ENCODE measurements around the gene HES5. TPM values are rescaled to one million over a fixed set of nuclear protein-coding genes. Genes with fewer than 3 reads are reported as not detected.

Gene HES5
- total and polyA plus RNA-seq, 2 of the 13 experiments (the other 11 are each of a cell fraction or from before 2014, with no cell fraction given), result not detected

GRCh38 chr1:2554621-2555387 lies 24.7 kb upstream of the HES5 start:
- no peaks in the 10 kb centered on the region; a peak in 1 of 5 replicates for H3K36me3 ChIP-seq (replicated peaks in 1 of 2; ENCODE audit: control insufficient read depth in 1 of 2, insufficient read depth in 2 of 2, low read length in 2 of 2)
- no peak overlapping the region for H3K9ac ChIP-seq (ENCODE audit: insufficient read depth, low read depth, low read length)
- H3K9me3 ChIP-seq (ENCODE audit: low read length), result no peaks in the 10 kb centered on the region
- no TSS peak for BruUV-seq (replicated peaks)
- POLR2A ChIA-PET, result no interaction called here
- no peaks in the 10 kb centered on the region for H3K79me2 ChIP-seq (ENCODE audit: insufficient read depth, low read length)
- no peak overlapping the region for H2AFZ ChIP-seq (ENCODE audit: low read length)
- no peaks in the 10 kb centered on the region; a peak in 1 of 5 replicates for H3K27me3 ChIP-seq (ENCODE audit: control insufficient read depth in 1 of 2, insufficient read depth in 2 of 2, low read length in 2 of 2)
- intact Hi-C loops (cut with micrococcal nuclease; ENCODE audit: unreplicated experiment) (loop anchor here (5.0 kb wide), 1 partner anchor 77 kb away; the partner anchor contains the start of gene MMEL1), in situ Hi-C loops (cut with HindIII; ENCODE audit: extremely low pct_ligation_motif_present, low pct_unique_long_range_greater_than_20kb) (no loop called here)
- ATAC-seq (peak; percentile 21; the same call in 2 of the 3 replicates), DNase-seq (ENCODE audit: low spot score) (no peak), FAIRE-seq (no peak)
- H3K4me1 ChIP-seq (ENCODE audit: insufficient read depth, low read length), result peaks cover 44% of the 10 kb centered on the region
- 91% methylated on average over 7 of the region's 19 CpGs for WGBS (ENCODE audit: low lambda C conversion rate)
- CTCF ChIA-PET (ENCODE audit: low intra/inter-chr PET ratio, low total read pairs), result interaction anchor here (1.1 kb wide), 1 partner anchor 24 kb away, joined by 3 read pairs; no protein-coding TSS in a partner anchor
- H4K20me1 ChIP-seq (ENCODE audit: insufficient read depth, low read length), result 0 out of 2 replicates have a peak, but pooled peaks cover 4% of the 10 kb centered on the region
- no peak overlapping the region for H3K27ac ChIP-seq (ENCODE audit: extremely low read length, insufficient read depth, low read length)
- peak overlapping the region in 1 of 3 experiments; percentile 34; a peak in 1 of 6 replicates for H3K4me3 ChIP-seq (replicated peaks in 1 of 3; ENCODE audit: insufficient read depth in 1 of 3, low read depth in 2 of 3, low read length in 3 of 3)
- H3K4me2 ChIP-seq (ENCODE audit: low read depth, low read length), result peak overlapping the region; percentile 85; the same call in 1 of the 2 replicates
- TF ChIP-seq BRCA1 (CRISPR knock-in tag; IDR thresholded peaks at IDR 0.05), result no peak
- TF ChIP-seq ZNF460 (CRISPR knock-in tag; IDR thresholded peaks at IDR 0.05; ENCODE audit: borderline replicate concordance), result no peak
- TF ChIP-seq ZGPAT (CRISPR knock-in tag; IDR thresholded peaks at IDR 0.05), result no peak
- no peak for TF ChIP-seq NONO (IDR thresholded peaks at IDR 0.05)
- no peak for TF ChIP-seq NONO (CRISPR knock-in tag; conservative IDR thresholded peaks at IDR 0.05)
- TF ChIP-seq AHR (CRISPR knock-in tag; IDR thresholded peaks at IDR 0.05), result 0 out of 2 replicates have a peak, but pooled peaks have one; percentile 12
- no peak for TF ChIP-seq ARHGAP35 (CRISPR knock-in tag; IDR thresholded peaks at IDR 0.05; ENCODE audit: borderline replicate concordance)
- no peak for TF ChIP-seq CHCHD3 (CRISPR knock-in tag; IDR thresholded peaks at IDR 0.05)
- TF ChIP-seq TEAD3 (CRISPR knock-in tag; optimal IDR thresholded peaks at IDR 0.05; ENCODE audit: borderline replicate concordance), result peak; percentile 89
- TF ChIP-seq ZNF670 (CRISPR knock-in tag; IDR thresholded peaks at IDR 0.05; ENCODE audit: borderline replicate concordance), result no peak
- TF ChIP-seq FOXO4 (CRISPR knock-in tag; conservative IDR thresholded peaks at IDR 0.05), result no peak
- peak; percentile 10; the same call in 1 of the 2 replicates for TF ChIP-seq ZFY (CRISPR knock-in tag; IDR thresholded peaks at IDR 0.05)
- TF ChIP-seq ZNF124 (CRISPR knock-in tag; IDR thresholded peaks at IDR 0.05), result no peak
- TF ChIP-seq TGIF2 (CRISPR knock-in tag; IDR thresholded peaks at IDR 0.05), result no peak
- TF ChIP-seq PAF1 (CRISPR knock-in tag; IDR thresholded peaks at IDR 0.05), result no peak
- TF ChIP-seq XRCC5 (optimal IDR thresholded peaks at IDR 0.05; ENCODE audit: low read length), result peak; percentile 46
- TF ChIP-seq STAG1 (CRISPR knock-in tag; IDR thresholded peaks at IDR 0.05), result peak; percentile 89
- TF ChIP-seq ZNF354B (CRISPR knock-in tag; IDR thresholded peaks at IDR 0.05), result 0 out of 2 replicates have a peak, but pooled peaks have one; percentile 27
- TF ChIP-seq TFAP4 (IDR thresholded peaks at IDR 0.05; ENCODE audit: borderline replicate concordance, low read depth), result peak; percentile 16; the same call in 1 of the 2 replicates
- no peak for TF ChIP-seq THAP7 (CRISPR knock-in tag; IDR thresholded peaks at IDR 0.05)
- TF ChIP-seq ZNF720 (CRISPR knock-in tag; IDR thresholded peaks at IDR 0.05), result no peak
- TF ChIP-seq SOX5 (CRISPR knock-in tag; IDR thresholded peaks at IDR 0.05; ENCODE audit: borderline replicate concordance), result no peak

Measured in HepG2 (cell line).